GM21737 (cell line): ENCODE data around the gene B3GNT5.

Source experiments
- ATAC-seq: cut with Tn5 transposase; IDR thresholded peaks from one replicate; pipeline ENCODE4 v1.9.1; 2021; ENCODE audit warnings: mild to moderate bottlenecking, moderate library complexity; ENCODE audit not compliant: unreplicated experiment

Gene B3GNT5

DNA sequence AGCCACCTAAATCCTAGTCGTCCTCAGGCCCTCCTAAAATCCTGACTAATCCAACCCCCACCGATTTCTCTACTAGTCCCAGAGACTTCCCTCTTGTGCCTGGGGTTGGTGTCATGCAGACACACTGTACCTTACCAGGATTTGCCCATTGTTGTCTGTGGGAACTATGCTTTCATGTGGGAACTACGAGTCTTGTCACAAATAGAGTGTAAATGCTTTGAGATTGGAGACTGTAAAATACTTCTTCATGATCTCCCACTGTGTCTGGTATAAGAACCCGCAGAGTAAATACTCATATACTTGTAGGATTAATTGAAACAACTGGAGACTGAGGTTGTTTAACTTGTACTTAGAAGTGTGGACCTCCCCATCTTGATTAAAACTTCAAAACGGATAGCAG, 11.2 kb downstream of the B3GNT5 start:
- ATAC-seq = no peak

DNA sequence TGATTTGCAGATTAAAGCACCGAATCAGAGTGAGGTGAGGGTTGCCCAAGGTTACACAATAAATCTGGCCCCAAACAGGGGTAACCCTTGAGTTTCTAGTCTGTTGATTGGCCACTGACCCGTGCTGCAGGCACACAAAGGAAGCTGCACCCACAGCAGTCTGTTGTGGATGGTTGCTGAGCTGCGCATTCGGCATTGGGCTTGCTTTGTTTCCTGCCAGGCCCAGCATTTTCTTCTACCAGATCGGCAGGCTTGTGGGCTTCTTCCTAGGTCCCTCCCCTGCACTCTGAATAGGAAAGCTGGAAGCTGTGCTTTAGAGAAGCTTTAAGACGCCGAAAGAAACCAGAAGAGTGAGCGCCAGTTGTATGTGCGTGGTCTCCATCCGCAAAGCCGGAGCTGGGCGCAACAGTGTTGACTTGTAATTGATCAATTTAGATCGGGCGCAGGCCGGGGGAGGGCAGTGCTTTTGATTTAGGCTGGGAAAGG, 12.1 kb downstream of the B3GNT5 start:
- no peak for ATAC-seq

DNA sequence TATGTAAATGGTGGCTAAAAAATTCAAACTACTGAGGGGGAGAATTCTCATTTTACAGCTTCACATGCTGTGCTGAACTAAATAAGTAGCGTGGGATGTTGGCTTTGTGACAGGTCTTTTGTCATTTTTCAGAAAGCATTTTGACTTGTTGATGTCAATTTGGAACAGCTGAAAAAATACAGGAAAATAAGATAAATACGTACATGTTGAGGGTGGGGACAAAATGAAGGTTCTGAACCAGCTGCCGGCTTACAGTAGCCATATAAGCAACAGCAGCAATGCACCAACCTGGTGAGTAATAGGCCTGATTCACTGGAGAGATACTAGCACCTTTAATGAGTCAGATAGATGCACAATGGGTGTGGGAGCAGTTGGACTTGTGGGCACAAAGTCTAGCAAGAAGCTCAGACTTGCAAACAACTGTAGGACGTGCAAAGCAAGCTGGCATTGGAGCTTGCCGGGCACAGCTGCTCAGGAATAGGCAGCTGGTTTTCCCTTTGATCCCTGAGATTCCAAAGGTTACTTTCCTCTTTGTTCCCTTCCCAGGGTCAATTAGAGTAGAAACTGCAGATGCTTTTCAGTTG, 12.9 kb downstream of the B3GNT5 start:
- no peak for ATAC-seq

DNA sequence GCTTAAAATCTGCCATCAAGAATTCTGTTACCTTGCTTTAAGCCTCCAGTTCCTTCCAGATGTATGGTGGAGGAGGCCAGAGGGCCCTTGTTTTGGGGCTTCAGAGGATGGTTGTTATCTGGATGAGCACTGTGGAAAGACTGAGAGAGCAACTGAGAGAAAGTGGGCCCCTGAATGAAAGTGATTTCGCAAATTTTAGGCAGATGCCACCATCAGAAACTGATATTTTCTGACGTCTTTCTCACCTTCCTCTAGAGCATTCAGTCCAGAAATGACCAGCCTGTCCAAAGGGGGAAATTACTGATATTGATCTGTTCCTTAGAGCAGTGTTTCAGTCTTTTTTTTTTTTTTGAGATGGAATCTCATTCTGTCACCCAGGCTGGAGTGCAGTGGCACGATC, 13.4 kb downstream of the B3GNT5 start:
- no peak for ATAC-seq

DNA sequence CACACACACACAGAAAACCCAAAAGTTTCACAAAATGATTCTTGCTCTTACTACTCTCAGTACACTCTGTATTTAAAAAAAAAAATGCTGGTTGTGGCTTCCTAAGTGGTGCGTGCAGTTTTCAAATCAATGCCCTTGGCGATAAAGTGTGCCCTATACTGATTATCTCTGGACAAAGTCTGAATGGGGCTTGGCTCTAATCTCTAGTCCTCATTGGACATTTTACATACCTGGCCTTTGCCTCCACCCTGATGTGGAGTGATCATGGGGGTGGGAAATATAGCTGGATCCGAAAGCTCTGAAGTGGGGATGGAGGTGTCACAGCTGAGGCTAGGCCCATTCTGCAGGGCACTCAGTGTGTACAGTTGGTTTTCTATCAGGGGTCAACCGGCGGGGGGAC, 14.1 kb downstream of the B3GNT5 start:
- no peak for ATAC-seq

DNA sequence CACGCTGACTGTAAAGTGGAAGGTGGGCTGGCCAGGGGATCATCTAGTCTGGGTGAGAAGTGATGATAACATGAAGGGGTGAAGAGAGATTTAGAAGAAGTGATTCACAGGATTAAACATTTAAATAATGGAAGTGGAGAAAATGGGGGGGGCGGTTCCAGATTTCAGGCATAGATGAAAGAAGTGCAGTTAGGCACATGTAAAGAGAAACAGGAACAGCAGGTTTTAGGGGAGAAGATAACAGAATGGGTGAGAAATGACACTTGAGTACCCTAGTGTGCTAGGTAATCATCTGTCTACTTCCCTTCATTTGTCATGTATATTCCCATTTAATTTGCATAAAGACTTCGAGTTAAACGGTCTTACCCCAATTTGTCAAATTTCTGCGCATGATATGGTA, 15.3 kb downstream of the B3GNT5 start:
- ATAC-seq = no peak

DNA sequence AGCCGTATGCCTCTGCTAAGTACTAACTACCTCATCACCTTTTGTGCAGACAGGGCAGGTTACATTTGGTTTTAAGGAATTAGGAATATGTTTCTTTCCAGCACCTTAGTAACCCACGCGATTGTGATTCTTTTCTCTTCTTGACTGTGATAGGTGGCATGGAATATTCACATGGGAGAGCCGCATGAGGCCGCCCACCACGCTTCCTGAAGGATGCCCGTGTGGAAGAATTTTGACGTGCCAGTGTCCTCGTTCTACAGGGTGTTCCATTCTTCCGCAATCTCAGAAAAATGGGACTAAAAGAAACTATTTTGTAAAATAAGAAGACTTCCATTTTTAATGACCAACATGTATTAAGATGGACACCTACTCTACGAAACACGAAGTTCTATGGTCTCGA, 16.3 kb downstream of the B3GNT5 start:
- no peak for ATAC-seq

DNA sequence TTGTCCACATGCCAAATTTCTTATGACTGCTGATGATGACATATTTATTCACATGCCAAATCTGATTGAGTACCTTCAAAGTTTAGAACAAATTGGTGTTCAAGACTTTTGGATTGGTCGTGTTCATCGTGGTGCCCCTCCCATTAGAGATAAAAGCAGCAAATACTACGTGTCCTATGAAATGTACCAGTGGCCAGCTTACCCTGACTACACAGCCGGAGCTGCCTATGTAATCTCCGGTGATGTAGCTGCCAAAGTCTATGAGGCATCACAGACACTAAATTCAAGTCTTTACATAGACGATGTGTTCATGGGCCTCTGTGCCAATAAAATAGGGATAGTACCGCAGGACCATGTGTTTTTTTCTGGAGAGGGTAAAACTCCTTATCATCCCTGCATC, 17.3 kb downstream of the B3GNT5 start:
- ATAC-seq = no peak

DNA sequence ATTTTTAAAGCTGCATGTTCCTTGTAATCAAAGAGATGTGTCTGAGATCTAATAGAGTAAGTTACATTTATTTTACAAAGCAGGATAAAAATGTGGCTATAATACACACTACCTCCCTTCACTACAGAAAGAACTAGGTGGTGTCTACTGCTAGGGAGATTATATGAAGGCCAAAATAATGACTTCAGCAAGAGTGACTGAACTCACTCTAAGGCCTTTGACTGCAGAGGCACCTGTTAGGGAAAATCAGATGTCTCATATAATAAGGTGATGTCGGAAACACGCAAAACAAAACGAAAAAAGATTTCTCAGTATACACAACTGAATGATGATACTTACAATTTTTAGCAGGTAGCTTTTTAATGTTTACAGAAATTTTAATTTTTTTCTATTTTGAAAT, 19.1 kb downstream of the B3GNT5 start:
- no peak for ATAC-seq

DNA sequence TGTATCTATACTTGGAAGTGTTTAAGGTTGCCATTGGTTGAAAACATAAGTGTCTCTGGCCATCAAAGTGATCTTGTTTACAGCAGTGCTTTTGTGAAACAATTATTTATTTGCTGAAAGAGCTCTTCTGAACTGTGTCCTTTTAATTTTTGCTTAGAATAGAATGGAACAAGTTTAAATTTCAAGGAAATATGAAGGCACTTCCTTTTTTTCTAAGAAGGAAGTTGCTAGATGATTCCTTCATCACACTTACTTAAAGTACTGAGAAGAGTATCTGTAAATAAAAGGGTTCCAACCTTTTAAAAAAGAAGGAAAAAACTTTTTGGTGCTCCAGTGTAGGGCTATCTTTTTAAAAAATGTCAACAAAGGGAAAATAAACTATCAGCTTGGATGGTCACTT, 19.7 kb downstream of the B3GNT5 start:
- ATAC-seq = no peak

DNA sequence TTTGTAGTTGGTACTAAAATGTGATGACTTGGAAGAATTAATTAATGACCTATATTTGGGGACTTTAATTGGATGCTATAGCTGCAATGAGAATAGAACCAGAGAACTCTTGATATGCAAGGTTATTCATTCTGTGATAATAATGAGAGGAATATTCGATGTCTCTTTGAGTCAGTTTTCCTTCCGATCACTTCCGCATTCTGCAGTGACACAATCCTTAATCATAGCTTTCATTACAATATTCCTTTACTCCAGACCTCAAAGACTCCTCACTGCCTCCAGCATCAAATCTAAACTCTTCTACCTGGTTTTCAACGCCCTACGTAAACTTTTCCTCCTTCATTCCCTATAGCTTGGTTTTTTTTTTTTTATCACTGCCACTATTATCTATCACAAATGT, 21.6 kb downstream of the B3GNT5 start:
- no peak for ATAC-seq

DNA sequence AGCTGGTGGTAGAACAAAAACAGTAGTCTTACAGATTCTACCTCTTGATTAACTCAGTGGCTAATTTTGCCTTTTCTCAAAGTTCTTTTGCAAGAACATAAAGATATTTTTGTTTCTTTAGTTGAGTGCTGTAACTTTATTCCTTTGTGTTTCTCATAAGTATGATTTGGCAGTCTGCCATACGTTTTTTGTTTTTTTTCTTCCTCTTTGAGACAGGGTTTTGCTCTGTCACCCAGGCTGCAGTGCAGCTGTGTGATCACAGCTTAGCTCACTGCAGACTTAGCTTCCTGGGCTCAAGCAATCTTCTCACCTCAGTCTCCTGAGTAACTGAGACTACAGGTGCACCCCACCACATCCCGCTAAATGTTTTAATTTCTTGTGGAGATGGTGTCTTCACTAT, 22.4 kb downstream of the B3GNT5 start:
- no peak for ATAC-seq

DNA sequence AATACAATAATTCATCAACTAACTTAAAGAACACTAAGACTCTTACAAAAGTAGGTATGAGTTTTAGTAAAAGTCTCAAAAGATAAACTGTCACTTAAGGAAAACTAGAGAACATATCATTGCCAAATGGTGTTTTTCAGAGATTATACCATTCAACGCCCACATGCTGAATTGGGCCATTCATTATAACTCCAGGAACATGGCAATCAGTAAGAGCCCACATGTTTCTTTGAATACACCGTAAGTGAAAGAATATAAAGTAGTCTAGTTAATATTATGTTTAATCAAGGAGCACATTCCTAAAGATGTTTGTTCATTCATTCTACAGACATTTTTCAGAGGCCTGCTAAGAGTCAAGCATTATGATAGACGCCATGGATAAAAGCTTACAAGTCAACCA, 22.9 kb downstream of the B3GNT5 start:
- no peak for ATAC-seq

DNA sequence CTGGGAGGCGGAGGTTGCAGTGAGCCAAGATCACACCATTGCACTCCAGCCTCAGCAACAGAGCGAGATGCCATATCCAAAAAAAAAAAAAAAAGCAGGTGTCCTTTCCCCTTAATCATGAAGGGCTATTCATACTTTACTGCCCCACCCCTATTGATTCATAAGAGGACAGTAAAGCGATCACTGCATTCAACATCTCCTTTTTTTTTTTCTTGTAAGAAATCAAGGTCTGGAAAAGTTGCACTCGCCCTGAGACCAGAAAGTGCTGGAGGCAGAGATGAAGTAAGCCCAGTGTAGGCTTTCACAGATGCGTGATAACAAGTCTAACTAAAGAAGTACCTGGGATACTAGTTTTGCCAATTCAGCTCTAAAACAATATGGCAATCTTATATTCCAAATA, 24.2 kb downstream of the B3GNT5 start:
- no peak for ATAC-seq

DNA sequence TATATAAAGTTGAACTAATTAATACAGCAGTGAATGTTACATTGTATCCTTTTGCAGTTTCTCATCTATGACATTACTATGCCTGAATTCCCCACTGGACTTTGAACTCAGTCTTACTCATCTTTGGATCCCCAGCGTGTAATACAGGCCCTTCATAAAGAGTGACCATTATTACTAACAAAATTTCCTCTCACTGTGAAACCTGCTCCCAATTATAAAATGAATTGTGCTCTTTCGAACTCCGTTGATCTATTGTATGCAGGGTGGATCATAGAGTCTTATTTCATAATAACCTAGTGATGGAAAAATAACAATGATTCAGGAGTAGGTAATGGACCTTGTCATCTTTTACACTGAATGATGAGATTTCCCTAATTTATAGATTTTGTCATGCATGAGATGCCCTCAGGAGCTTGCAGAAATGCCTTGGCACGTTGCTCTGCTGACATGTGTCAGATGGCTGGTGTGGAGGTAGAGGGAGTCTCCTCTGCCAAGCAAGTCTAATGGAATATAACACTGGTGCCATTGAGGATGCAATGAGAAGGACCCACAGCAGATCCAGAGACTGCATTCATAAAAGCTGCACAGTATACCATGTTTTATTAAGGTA, 25.5 kb downstream of the B3GNT5 start:
- ATAC-seq = no peak

DNA sequence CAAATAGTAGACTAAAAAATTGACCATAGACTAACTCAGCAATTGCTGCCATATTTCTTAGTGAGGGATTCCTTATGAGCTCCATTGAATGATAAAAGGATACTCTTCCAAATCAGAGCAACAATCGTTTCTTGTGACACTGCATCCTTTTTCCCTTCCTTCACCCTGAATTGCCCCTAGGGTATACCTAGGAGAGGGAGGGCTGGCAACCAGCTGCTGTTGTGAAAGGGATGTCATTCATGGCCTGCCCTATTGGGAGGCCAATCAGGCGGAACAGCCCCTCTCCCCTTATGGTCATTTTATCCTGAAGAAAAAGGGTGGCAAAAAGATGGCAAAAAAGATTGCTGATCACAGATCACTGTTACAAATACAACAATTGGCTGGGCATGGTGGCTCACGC, 26.3 kb downstream of the B3GNT5 start:
- ATAC-seq = no peak

DNA sequence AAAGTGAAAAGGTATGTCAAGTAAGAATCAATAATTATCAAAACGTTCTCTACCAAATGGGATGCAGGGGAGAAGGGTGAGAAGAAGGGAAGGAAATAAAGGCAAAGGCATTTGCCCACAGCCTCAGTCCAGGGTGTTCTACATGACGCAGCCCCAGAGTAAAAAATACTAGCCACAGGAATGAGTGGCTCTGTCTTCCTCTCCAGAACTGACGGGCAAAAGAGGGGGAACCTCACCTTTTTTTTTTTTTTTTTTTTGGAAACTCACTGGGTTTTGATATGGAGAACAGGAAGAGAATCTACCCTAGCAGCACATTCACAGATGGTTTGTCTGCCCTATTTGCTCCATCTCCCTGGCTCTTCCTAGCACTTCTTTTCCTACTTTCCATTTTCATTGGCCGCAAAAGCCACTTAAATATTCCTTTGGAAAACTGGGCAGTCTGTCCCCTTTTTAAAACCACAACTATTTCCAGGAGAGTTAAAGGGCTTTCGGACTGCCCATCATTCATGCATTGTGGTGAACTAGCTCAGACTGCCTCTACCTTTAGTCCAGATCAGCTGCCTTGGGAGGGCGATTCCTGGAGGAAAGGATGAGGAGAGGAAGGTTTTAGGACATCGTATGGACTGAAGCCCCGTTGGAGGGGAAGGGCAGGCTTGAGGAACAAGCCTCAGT, 28.2 kb downstream of the B3GNT5 start:
- ATAC-seq = no peak

DNA sequence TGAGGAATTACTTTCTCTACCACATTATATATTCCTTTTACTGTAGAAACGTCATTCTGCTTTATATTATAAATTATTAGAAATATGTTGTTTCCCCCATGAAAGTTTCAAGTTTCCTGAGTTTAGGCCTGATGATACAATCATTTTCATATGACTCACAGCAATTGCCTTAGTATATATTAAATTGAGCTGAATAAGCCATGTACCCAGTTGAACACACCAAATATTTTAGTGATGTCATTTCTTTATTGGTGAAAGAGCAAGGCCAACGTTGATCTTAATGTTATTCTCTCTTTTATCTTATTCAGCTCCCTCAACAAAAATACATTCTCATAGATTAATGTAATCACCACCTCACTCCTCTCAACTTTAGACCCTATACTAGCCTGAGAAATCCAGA, 30.8 kb downstream of the B3GNT5 start:
- no peak for ATAC-seq

DNA sequence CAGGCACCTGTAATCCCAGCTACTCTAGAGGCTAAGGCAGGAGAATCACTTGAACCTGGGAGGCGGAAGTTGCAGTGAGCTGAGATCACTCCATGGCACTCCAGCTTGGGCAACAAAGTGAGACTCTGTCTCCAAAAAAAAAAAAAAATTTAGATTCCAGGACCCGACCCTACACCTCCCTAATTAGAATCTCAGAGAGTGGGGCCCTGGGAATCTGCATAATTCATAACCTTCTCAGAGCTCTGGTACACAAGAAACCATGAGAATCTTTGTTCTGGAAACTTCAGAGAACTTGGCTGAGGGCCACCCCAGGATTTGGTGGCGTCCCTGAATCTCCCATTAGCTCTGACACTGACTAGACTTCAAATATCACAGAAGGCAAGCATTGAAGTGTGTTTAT, 31.5 kb downstream of the B3GNT5 start:
- ATAC-seq = no peak

DNA sequence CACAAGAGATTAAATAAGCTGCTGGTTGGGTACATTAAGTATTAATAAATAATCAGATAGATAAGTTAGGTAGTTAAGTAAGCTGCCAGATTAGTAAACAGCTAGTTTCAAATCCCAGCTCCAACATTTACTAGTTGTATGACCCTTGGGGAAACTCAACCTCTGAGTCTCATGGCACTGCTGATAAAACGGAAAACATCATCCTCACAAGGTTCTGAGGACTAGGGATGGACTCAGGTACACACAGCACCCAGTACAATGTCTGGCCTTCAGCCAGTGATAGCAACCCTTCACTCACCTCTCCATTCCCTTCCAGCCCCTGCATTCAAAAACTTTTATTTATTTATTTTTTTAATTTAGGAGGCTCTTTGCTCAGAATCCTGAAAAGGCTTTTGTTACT, 32.3 kb downstream of the B3GNT5 start:
- no peak for ATAC-seq

DNA sequence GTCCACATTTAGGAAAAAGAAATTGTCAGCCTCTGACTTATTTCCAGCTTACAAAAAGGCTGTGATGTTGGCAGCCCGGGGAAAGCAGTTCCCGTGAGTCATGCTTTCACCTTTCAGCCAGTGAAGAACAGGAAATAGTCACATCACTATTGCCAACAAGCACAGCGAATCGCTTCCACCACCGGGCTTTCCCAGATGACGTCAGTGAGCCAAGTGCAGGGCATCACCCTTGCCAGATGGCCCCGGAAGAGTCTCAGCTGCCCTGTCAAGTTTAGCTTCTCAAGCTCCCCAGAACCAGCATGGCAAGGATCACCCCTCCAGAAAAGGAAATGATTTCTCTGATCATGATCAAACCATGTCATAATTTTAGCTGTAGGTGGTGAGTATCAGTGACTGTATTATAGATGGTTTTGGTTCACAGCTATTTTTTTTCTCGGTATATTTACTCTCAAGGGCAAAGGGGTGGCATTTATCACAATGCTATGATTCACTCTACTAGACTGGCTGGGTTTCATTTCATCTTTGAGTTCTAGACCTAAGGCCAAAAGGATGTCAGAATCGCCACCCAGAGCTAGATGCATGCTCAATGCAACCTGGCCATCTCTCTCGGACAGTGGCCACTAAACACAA, 32.9 kb downstream of the B3GNT5 start:
- ATAC-seq = peak; percentile 98

DNA sequence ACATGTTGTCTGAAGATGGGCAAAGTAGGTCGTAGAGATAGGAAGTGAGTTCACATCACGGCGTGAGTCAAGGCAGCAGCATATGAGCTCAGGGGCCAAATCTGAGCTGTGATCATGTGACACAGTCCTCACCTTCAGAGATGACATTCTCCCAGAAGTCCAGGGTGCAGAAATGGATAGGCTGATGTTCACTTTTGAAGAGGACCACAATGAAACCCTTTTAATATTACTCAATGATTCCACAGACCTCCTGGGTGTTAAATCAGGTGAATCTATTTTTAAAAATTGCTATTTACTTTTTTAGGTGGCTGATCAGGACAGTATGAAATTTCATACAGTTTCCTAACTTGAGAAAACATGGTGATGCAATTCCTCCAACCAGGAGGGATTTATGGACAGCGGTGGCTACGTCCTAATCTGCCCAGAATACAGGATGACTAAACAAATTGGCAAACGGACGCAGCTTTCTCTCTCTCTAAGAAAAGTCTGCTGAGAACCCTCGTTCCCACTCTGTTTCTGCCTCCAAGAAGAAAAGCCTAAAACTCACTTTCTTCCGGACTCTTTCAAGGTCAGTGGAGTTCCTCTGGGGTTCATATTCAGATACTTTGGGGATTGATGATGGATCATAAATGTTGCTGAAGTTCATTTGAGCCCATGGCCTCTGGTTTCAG, 34.4 kb downstream of the B3GNT5 start:
- ATAC-seq = no peak
